ENCODE results near the gene DMRTB1.

DMRTB1 gene

DNA sequence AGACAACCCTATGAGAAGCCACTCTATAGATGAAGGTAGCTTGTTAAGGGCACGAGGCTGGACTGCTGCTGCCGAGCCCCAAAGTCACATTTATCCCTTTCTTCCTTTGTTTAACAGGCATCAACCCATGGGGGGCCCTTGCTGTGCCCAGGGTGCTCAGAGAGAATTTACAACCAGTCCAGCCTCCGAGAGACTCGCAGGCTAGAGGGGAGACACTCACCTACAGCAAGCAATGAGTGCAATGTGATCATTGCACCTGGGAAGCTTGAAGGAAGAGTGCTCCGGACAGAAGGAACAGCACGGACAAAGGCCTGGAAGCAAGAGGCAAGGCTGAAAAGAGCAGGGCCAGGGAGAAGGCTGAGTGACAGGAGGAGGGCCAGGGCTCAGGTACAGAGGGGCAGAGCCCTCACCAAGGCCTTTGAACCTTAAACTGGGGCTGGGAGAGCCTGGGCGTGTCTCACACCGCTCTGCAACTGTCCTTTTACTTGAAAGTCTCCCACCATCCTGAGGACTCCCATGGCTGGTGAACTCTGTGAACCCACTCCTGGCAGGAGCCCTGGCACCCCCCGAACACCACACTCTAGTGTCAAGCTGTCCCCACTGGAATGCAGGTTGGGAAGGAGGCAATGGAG is 27.3 kb downstream of the DMRTB1 start:
- no peak for DNase-seq (ENCODE audit: low read depth)

DNA sequence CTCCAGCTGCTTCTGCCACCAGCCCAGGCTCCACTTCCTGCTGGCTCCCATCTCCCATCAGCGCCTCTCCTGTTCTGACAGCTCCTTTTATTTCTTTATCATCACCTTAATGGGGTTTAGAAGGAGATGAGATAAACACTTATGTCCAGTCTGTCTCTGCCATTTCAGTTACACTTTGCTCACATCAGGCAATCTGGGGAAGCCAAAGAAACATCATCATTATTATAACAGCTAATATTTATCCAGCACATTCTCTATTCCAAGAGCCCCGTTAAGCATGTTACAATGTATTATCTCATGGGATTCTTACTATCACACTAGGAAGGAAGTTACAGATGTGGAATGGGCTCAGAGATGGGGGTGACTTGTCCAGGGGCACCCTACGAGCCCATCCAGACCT is 31.2 kb downstream of the DMRTB1 start:
- no peak for DNase-seq (ENCODE audit: low read depth)

DNA sequence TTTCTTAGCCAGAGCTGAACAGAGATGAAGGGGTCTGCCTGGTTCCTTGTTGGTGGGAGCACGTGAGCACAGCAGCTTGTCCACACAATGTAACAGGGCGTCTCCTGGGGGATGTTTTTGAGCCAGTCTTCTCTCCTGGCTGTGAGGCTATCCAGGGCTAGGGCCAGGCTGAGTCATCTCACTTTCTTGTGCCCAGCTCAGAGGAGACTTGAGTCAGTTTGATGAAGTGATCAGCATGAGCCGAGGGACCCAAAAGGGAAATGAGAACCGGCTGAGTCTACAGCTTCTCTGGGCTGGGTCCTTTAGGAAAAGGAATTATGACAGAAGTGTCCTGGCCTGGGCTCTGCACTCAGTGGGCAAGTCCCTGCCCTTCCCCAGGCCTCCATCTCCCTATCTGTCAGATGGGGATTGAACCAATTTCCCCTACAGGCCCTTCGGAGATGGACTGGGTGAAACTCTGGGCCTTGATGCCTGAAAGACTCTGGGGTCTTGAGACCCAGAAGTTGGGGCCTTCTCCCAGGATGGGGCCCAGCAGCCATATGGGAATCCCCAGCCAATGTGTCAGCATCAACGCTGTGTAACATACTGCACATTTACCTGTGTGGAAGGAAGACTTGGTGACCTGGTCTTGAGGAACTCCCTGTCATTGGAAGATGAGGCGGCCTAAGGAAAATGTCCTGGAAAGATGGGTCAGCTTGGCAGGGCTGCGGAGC is 36.6 kb downstream of the DMRTB1 start:
- DNase-seq (ENCODE audit: low read depth): peak; percentile 11

DNA sequence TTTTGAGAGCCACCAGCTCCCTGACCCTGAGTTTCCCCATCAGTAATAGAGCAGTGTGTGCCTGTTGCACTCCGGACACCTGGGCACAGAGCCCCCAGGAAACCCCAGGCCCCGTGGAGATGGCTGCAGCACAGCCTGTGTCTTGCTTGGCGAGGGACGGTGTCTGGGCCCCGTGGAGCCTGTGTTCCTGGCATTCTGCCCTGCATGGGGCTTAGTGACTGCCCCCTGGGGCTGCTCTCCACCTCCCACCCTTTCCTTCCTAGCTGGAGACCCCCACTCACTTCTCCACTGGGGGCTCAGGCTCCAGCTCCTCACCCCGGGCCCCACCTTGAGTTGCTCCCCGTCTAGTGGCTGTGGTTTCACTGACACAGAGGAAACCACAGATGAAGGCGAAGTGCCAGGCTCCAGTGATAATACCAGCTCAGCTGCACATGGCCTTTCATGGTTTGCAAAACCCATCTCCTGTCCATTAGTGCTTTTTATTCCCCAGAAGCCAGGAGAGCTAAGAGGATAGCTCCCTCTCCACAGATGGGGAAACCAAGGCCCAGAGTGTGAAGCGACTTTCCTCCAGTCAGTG is 39.4 kb downstream of the DMRTB1 start:
- peak; percentile 43 for DNase-seq (ENCODE audit: low read depth)

DNA sequence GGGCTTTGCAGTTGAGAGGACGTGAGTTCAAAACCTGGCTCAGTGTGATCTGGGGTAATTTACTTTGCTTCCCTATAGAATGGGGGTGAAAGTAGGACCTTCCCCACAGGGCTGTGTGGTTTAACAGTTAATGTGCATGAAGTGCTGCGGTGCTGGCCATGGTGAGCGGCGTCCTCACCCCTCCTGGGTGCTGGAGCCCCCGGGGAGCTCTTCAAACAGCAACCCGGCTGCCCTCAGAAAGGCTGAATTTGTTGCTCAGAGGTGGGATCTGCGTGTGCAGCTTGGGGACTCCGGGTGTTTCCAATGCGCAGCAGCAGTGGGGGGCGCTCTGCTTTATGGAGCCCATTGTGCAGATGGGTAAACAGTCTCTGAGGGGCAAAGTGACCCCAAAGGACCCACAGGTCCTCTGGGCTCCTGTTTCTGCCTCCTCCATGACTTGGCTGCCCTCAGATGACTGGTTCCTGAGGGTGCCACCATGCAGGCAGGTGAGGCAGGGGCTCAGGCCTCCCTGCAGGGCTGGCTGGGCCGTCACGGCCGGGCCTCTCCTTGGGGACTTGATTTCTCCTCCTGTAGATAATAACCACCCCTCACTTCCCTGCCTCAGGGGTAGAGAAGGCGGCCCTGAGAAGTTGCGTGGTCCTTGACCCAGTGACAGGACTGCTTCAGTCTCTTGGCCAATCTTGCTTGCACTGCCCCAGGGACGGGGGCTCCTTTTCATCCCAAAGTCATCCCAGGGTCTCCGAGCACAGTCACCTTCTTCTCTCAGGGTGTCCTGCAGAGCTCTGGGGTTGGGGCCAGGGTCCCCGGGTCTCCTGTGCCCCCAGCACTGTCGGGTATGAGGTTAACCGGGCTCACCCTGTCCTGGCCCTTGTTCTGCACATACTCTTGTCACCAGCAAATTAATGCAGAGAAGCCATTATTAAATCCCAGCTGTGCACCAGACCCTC is 40.3 kb downstream of the DMRTB1 start:
- DNase-seq (ENCODE audit: low read depth): no peak

DNA sequence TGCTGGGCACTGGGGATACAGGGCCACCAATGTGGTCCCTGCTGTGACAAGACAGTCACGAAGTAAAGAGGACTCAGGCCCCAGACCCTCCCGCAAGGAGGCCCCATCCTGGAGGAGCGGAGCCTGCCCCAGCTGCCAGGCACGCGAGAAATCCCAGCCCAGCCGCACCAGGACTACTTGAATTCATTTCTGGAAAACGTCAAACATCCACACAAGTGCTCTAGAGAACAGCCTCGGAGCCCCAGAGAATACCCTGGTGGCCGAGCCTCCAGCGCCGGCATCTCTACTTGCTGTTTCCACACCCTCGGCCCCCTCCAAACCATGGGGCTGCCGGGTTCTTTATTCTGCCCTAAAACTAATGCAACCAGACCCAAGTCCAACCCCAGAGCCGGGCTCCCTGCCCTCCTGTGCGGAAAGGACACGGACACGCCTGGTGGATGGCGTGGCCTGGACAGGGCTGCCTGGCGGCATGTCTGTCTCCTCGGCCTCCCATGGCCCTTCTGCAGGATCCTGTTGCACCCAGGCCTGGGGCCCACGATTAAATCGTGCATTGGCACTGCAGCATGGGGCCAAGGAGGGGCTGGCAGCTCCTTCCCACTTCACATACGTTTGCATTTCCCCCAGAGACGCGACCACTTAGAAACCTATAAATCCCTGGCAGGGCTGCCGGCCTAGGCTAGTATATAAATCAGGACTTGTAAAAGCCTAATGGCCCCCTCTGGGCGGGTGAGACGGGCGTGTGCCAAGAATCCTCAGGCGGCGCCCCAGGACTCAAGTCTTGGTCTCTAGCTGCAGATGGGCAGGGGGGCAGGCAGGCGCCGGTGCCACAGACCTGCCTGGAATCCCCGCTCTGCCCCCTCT is 41.2 kb downstream of the DMRTB1 start:
- DNase-seq (ENCODE audit: low read depth): no peak

DNA sequence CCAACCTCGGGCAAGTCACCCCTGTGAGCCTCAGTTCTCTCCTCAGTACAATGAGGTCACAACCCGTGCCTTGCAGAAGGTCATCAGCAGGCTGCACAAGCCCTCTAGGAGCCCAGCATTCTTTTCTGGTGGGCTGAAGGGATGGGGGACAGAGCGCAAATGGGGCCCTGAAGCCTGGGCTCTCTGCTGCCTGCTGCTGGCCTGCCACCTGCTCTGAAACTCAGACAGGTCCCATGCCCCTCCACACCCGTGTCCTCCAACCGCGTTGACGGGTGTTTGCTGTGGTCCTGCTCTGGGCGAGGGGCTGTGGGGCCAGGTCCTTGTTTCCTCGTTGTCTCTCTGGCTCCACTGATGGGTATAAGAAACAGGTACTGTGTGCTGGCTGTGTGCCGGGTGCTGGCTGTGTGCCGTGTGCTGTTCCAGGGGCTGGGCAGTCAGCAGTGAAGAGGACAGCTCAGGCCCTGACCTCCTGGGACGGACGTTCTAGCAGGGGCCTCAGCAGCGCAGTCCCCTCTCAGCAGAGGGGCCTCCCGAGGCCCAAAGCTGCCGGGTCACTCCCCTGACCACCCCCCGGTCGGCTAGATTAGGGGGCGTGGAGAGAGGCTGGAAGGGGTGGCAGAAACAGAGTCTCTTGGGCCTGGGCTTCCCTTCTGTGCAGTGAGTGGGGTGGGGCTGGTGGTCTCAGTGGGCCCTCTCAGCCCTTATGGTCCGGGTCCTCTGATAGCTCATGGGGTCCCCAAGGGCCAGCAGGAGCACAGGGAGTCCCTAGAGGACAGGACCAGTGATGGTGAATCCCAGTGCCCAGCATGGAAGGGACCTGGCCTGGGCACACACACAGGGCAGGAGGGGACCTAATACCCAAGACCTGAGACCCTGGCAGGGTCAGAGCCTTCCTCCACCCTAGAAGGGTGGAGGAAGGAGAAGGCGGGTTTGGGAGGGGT is 42.1 kb downstream of the DMRTB1 start:
- DNase-seq (ENCODE audit: low read depth): no peak

DNA sequence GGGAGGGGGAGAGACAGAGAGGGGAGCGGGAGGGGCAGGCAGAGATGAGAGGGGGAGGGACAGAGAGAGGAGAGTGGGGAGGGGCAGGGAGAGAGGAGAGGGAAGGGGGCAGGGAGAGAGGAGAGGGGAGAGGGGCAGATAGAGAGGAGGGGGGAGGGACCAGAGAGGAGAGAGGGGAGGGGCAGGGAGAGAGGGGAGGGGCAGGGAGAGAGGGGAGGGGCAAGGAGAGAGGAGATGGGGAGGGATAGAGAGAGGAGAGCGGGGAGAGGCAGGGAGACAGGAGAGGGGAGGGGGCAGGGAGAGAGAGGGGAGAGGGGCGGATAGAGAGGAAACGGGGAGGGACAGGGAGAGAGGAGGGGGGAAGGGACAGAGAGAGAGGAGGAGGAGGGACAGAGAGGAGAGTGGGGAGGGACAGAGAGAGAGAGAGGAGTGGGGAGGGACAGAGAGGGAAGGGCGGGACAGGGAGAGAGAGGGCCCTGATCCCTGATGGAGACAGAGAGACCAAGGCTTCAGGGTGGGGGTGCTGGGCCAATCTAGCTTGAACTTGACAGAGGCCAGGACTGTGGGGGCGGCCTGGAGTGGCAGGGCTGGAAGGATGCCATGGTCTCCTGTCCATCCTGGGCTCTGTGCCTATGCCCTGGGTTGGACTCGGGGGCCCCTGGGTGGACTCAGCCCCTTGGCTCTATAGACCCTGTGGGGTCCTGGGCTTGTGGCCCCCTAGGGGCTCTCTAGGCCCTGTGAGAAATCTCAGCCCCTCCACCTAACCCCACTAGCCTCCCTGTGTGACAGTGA is 43.6 kb downstream of the DMRTB1 start:
- DNase-seq (ENCODE audit: low read depth): no peak

DNA sequence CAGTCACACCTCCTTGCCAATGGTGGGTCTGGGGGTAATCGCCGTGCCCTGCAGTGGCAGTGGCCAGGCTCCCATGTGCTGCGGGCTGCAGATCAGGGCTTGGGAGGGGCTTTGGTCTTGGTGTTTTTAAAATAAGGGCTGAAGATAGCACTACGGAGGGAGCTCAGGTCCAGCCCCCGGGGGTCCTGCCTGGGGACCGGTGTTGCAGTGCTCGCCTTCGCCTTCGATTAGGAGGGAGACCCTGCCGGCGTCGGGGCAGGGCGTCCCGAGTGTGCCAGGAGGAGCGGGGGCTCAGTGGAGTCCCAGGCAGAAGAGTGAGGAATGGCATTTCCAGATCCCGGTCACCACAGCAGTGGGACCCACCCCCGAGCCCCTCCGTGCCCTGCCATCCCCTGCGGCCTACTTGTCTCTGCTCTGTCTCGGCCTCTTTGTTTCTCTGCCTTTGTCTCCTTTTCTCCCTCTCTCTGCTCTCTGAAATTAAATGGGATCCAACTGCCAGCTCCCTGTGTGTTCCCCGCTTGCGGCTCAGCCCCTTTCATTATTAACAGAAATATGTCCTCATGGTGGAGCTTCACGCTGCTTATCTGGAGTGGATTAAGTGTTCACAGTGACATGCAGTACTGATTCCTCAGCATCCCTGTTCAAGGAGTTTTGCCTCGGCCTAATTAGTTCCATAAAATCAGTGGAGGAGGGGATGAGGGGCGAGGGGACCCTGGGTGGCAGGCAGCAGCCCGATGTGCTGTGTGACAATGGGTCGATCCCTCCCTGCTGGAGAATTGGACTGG is 44.4 kb downstream of the DMRTB1 start:
- no peak for DNase-seq (ENCODE audit: low read depth)

DNA sequence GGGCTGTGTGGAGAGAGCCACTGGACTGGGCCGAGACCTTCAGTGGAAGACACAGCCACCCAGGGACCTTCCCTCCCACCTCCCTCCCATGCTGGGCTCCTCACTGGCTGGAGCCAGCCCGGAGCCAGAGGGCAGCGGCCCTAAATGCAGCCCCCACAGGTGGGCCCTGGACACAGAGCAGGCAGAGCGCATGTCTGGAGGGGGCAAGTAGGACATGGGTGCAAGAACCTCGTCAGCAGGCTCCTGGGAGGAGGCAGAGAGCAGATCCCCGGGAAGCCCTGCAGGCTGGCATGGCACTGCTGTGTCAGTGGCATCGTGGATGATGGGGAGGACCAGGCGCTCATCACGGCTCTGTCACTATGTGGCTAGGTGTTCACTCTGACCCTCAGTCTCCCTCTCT is 45.7 kb downstream of the DMRTB1 start:
- DNase-seq (ENCODE audit: low read depth): no peak

DNA sequence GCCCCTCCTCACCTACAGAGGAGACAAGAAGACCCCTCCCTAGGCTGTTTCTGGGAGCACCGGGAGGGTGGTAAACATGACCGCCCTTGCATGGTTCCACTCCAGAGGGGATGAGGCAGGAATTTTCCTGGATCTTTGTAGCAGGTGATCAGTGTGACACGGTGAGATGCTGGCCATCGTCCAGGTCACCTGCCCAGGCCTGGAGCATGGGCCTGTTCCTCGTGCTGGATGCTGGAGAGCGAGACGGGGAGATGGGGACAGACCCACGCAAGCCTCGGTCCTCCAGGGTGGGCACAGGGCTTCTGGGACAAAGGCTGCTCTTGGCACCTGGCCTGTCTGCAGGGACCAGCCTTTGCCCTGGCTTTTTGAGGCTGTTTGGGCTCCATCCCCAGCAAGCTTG is 46.2 kb downstream of the DMRTB1 start:
- no peak for DNase-seq (ENCODE audit: low read depth)

DNA sequence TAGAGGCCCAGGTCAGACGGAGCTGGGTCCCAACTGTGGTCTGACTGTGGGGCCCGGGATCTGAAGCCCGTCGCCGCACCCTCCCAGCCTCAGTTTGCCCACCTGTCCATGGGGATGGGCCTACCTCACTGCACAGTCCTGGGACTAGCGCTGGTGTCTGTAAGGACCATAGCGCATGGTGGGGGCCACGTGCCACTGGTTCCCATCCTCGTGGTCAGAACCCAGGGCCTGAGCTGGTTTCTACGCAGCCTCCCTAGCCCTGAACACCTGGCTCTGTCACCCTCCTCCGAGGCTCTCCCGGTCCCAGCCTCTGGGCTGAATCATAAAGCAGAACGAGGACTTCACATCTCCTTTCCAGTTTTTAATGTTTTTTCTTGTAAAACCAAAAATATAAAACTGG is 46.7 kb downstream of the DMRTB1 start:
- DNase-seq (ENCODE audit: low read depth): no peak

DNA sequence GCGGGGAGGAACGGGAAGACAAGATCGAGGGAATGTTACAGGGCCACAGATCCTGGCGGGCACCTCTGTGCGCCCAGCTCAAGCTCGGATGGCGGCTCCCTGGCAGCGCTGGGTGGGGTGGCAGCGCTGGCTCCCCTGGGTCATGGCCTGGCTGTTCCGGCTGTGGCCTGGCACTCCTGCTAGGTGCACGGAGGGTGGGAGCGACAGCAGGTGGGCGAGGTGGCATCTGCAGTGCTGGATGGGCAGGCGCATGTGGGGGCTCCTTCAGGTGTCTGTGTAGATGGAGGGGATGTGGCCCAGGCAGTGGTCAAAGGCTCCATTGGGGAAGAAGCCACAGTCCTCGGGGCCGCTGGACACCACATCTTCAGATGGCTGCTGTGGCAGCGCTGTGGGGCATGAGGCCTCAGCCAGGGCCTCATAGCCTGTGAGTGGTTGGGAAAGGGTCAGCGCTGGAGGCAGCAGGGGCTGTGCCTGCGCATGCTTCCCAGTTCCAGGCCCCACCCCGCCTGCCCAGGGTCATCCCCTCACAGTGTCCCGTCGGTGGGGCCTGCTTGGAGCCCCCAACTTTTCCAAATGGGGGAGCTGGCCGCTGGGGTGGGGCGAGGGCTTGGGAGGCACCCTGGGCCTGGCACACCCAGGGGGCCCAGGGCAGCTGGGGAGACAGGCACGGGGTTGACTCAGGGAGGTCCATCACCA is 47.3 kb downstream of the DMRTB1 start:
- no peak for DNase-seq (ENCODE audit: low read depth)

DNA sequence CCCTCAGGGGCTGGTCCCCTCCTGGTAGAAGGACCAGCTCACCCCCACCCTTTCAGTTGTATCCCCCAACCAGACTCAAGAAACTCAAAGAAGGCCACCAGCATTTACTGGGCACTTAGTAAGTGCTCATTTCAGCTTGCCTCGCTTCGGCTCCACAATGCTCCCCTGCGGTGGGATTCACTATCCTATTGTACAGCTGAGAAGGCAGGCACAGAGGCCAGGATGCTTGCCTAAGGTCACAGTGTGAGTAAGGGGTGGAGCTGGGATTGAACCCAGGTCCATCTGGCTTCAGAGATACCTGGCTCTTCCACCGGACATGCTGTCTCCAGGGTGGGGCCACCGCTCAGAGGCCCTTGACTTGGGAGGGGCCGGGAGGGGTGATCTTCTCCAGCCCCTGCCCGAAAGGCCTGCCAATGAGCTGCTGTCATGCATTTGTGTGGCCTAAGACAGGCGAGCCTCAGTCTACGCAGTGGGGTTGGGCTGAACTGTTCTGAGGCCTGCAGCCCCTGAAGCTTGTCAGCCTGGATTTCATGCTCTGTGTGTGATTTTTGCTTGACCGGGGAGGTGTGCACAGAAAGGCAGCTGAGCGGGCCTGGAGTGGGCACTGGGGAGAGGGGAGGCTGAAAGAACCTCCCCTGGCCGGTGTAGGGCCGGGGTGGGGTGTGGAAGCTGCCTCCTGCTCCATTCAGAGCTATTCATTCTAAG is 48.1 kb downstream of the DMRTB1 start:
- no peak for DNase-seq (ENCODE audit: low read depth)

DNA sequence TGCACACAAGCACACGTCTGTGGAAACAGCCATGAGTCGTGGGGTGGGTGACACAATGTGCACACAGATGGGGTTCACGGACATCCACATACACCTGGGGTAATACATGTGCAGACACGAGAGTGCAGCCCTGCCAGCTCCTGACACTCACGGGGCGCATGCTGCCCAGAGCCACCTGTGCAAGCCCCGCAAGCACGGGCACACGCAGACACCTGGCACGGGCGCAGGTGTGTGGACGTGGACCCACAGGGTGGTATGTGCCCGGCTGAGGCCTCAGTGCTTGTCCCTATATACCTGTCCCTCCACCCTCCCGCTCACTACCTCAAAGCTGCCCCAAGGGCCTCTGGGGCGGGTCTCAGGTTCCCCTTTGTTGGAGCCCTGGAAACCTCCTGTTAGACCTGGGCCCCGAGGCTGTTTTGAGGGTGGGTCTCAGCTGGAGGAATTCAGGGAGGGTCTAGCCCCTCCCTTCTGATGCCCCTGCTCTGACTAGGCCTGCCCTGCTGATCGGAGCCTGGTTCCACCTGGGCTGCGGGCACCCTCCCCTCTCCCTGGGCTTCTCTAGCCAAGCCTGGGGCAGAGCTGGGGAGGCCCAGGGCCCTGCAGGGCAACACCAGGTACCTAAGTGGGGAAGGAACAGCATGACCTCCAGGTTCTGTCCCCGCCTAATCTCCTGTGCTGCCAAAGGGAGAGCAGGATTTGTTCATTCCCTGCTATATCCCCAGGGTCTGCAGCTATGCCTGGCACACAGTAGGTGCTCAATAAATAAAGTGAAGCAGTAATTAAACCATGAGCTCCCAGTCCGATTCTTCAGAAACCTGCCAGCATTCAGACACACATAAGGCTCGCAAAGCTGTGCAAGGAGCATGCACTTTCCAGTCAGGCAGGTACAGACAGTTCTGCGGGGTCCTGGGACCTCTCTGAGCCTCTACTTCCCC is 49.1 kb downstream of the DMRTB1 start:
- no peak for DNase-seq (ENCODE audit: low read depth)

DNA sequence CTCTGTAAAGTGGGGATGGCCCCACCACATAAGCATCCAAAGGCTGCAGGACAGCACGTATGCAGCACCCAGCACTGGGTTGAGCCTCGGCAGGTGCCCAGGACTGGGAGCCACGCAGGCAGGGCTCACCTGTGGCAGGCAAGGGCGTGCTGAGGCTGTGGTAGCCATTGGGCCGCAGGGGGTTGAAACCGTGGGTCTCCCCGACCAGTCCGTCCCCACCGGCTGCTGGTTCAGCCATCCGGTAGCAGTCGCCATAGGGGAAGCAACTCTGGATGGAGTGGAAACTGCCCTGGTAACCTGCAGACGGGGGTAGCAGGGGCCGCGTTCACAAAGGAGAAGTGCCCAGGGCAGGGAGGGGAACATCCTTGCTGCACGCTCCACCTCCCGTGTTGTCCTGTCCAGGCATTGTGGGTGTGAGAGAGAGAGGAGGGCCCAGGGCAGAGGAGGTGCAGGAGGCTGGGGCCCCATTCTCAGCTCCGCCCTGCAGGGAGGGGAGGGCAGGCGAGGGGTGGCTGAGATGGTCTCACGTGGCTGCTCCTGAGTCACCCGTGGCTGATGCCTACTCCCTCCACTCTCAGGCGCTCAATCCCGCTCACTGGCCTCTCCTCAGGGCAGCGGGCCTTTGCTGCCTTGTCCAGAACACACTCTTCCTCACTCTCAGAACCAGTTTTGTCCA is 49.9 kb downstream of the DMRTB1 start:
- DNase-seq (ENCODE audit: low read depth): peak; percentile 41
